Epithelial cell of esophagus (primary cell): ENCODE measurements around the gene CLGN.
A peak's percentile ranks its signal among the peaks of the same experiment; 100 is the strongest.

Experiments
- DNase-seq: peaks from one replicate; pipeline ENCODE4 v3.0.0; 2010; ENCODE audit warnings: low read depth
- H3K4me3 ChIP-seq: 2 replicates; pipeline ENCODE4 v1.5.1; 2011; ENCODE audit warnings: mild to moderate bottlenecking, low read length, control low read depth
- TF ChIP-seq, protein P1 (sequence below): IDR thresholded peaks from 2 replicates; pipeline ENCODE4 v1.5.1; 2011; ENCODE audit warnings: low read depth, mild to moderate bottlenecking, low read length, control low read depth, inconsistent platforms; ENCODE audit not compliant: insufficient read depth; ENCODE audit errors: missing control alignments

The CLGN gene

DNA sequence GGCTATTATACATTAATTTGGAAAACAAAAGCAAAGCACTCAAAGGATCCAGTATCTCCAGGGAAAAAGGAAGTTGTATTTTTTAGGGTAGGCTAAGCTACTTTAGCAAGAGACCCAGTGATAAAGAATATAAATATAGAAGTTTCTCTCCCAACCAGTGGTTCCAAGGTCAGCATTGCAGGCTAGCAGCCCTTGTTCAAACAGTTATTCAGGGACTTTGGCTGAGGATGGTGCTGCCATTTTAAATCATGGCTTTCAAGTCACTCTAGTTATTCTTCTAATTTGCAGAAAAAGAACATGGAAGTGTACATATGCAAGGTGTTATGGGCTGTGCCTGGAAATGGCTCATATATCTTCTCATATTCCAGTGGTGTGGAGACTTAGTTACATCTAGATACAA lies 44.7 kb downstream of the CLGN start:
- TF ChIP-seq, protein P1, sequence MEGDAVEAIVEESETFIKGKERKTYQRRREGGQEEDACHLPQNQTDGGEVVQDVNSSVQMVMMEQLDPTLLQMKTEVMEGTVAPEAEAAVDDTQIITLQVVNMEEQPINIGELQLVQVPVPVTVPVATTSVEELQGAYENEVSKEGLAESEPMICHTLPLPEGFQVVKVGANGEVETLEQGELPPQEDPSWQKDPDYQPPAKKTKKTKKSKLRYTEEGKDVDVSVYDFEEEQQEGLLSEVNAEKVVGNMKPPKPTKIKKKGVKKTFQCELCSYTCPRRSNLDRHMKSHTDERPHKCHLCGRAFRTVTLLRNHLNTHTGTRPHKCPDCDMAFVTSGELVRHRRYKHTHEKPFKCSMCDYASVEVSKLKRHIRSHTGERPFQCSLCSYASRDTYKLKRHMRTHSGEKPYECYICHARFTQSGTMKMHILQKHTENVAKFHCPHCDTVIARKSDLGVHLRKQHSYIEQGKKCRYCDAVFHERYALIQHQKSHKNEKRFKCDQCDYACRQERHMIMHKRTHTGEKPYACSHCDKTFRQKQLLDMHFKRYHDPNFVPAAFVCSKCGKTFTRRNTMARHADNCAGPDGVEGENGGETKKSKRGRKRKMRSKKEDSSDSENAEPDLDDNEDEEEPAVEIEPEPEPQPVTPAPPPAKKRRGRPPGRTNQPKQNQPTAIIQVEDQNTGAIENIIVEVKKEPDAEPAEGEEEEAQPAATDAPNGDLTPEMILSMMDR = no peak
- H3K4me3 ChIP-seq = no peak overlapping the region
- DNase-seq = no peak

DNA sequence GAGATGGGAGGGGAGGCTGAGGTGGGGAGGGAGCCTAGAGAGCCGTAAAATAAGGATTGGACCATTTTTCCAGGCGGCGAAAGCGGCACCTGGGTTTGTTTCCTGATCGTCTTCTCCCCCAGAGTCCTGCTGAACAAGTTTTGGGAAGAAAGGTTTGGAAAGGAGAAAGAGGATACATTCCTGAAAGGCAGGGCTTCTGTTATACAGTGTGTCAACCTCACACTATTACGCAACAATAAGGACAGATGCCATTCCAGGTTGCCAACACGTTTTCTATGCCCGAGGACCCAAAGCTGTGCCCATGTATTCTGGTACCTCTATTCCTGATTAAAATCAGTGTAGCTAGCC lies 53.3 kb downstream of the CLGN start:
- peak; percentile 44 for DNase-seq
- H3K4me3 ChIP-seq = peak overlapping the region; percentile 77
- TF ChIP-seq, protein P1 = no peak

DNA sequence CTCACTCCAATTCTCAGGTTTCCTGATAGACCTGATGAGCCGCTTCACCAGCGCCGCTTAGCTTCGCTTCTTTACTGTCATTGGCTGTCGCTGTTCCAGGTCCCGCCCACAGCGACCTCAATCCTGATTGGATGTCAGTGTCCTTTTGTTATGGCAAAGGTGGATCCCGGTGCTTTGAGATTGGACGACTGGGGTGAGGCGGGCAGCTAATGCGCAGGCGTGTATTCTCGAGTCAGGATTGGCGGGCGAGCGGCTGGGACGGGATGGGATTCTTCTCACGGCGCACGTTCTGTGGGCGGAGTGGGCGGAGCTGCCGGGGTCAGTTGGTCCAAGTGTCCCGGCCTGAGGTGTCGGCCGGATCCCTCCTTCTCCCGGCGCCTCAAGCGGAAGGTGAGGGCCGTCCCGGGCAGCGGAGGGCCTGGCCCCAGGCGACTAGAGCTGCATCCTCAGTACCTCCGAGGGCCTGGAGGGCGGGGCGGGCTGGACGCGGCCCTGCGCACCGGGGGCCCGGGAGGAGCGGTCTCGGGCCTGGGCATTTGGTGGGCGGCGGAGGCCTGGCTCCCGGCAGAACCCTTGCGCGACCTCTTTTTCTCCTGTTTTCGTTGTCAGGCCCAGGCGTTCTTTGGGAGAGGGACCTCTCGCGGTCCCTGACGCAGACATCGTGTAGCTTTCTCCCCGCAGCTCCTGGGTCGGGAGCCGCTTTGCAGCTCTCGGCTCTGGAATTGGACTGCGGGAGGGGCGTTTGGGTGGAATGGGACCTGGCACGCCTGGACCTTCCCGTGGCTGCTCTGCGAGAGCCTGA lies 53.9 kb downstream of the CLGN start, which contains the start of gene SCOC:
SCOC (plus strand) TSS at position 319 of the 802 bp plus-strand sequence. CDS start 5,525 bp downstream, outside the sequence.
- TF ChIP-seq, protein P1 = no peak
- H3K4me3 ChIP-seq = peak within 1 kb of the TSS; percentile 77
- peak; percentile 100 for DNase-seq

DNA sequence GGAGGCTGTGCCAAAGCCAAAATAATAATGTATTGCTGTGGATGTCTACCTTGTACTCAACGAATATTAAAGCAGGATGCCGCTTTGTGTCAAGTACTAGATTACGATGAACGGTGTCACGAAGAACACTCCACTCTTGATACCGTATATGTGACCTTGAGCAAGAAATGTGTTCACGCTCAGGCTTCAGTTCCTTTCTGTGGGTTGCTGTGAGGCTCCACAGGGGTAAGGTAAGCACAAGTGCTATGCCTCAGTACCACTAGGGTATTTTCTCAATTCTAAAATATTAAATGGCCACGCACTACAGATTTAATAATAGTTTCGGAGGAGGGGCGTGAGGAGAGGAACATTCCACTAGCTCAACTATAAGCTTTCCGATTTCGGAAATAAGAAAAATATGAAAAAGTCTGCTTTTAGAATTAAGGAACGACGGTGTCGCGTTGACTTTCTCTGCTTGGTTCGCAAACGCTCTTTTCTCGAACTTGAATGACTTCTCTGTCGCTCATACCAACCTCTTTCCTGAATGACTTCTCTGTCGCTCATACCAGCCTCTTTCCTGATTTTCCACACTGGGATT lies 54.6 kb downstream of the CLGN start:
- DNase-seq = peak; percentile 19
- H3K4me3 ChIP-seq = peak overlapping the region; percentile 77
- TF ChIP-seq, protein P1 = no peak

DNA sequence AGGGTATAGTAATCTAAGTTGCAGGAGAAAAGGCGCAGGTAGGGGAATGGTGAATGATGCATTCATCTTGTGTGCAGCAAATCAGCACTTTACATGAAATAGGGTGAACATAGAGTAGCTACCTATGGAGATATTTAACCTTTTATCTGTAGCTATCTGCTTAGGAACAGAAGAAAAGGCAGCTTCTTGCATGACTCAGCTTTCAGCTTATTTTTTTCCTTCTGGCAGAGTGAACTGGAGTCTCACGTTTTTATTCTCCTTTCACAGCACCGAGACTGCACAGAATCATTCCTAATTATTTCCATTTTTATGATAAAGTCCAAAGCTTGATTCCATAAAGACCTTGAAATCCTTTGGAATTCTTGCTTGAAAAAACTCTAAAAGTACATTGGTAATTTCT lies 58.8 kb downstream of the CLGN start:
- peak; percentile 4 for DNase-seq
- H3K4me3 ChIP-seq = no peak overlapping the region
- TF ChIP-seq, protein P1 = no peak

DNA sequence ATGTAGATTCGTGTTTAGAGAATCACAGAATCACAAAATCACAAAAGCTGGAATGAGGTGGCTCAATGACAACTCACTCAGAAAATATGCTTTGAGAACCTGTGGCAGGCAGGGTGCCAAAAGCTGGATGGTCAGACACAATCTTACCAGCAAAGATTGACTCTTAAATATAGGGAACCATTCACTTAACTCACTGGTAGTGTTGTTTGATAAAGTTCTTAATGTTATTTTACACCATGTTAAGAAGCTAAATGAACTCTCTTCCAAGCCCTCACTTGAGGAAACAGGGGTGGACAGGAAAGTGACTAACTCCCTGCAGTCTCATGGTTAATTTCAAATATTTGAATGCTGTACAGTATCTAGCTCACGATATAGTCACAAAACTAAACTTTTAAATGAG lies 59.7 kb downstream of the CLGN start:
- DNase-seq = peak; percentile 70
- TF ChIP-seq, protein P1 = no peak
- H3K4me3 ChIP-seq = no peak overlapping the region
